HG02938 (cell line): ENCODE results near the gene ADAMTS14.

Source experiments
- ATAC-seq: cut with Tn5 transposase; IDR thresholded peaks from one replicate; pipeline ENCODE4 v1.9.1; 2021; ENCODE audit warnings: mild to moderate bottlenecking, moderate library complexity; ENCODE audit not compliant: unreplicated experiment

Gene ADAMTS14

GRCh38 chr10:70673043-70673928 lies 980 bp downstream of the ADAMTS14 start:
- ATAC-seq: no peak

DNA sequence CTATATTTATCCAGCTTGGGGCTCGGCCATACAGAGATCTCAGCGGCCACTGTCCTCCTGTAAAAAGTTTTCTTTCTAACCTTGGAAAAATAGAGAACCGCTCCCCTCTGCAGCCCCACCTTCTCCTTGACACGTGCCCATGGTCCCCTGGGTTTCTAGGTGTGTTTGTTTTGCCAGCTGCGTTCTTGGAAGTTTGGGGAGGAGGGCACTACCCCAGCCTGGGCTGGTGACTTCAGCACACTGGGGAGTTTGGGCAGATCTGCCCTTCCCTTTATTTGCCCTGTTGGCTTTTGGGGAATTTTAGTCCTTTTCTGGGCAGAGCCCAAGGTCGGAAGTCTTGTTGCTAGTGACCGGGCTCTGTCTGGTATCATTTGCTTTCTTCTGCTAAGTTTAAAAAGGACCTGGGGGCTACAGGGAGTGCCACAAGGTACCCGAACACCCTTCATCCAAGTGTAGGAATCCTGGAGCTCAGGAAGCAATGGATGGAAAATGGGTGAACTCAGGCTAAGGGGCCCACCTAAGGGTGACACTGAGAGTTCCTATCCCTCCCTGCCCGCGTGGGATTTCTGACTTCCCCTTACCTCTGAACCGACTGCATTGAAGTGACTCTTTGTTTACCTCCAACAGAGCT lies 1.7 kb downstream of the ADAMTS14 start:
- no peak for ATAC-seq

GRCh38 chr10:70674560-70675495 lies 2.5 kb downstream of the ADAMTS14 start:
- ATAC-seq: no peak

GRCh38 chr10:70675496-70676161 lies 3.3 kb downstream of the ADAMTS14 start:
- no peak for ATAC-seq

GRCh38 chr10:70676511-70676910 lies 4.2 kb downstream of the ADAMTS14 start:
- ATAC-seq: no peak

GRCh38 chr10:70677016-70677415 lies 4.7 kb downstream of the ADAMTS14 start:
- no peak for ATAC-seq

- ATAC-seq: no peak
Measured at GRCh38 chr10:70677620-70678249, 5.4 kb downstream of the ADAMTS14 start.

GRCh38 chr10:70678250-70678635 lies 5.9 kb downstream of the ADAMTS14 start:
- ATAC-seq: no peak

DNA sequence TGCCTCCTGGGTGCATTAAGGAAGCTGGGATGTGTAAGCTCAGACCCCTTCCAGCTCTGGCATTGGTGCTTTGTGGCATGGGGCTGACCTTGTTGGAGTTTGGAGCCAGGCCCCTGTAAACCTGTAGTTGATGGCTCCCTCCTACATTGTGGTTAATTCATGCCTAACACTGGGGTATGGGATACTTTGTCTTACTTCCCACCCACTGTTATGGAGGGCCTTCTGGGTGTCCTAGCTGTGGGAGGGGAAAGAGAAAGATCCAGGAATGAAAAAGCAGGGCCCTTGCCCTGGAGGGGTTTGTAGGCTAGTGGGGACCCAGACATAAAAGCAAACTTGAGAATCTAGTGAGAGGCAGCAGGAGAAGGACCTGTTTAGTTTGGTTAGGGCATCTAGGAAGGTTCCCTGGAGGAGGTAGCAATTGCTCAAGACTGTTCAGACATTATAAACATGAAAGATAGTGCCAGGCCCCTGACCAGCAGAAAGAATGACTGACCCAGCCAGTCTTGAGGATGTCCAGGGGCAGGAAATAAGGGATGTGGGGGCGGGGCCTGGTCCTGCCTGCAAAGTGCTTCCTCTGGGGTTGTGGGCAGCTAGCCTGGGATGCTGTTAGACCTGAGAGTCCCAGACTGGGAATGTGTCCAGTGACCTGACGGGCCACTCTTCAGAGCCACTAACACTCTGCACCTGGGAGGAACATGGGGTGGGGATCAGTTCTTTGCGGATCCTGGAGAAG lies 6.6 kb downstream of the ADAMTS14 start:
- no peak for ATAC-seq

- ATAC-seq: no peak
Measured at GRCh38 chr10:70679498-70679897, 7.2 kb downstream of the ADAMTS14 start.

GRCh38 chr10:70680899-70681730 lies 8.8 kb downstream of the ADAMTS14 start:
- ATAC-seq: no peak

- ATAC-seq: no peak
Measured at GRCh38 chr10:70681731-70682005, 9.4 kb downstream of the ADAMTS14 start.

GRCh38 chr10:70682920-70683600 lies 10.8 kb downstream of the ADAMTS14 start:
- no peak for ATAC-seq

DNA sequence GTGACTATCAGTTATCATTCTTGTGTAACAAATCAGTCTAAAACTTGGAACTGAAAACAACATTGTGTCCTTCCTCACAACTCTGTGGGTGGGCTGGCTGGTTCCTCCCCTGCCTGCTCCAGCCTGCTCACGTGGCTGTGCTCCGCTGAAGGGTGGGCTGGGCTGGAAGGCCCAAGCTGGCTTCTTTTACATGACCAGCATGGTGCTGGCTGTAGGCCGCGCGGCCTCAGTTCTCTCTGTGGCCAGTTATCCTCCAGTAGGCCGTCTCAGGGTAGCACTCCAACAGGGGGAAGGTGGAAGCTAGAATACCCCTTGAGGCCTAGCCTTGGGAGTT lies 11.3 kb downstream of the ADAMTS14 start:
- no peak for ATAC-seq

GRCh38 chr10:70683940-70684339 lies 11.6 kb downstream of the ADAMTS14 start:
- ATAC-seq: no peak

- ATAC-seq: no peak
Measured at GRCh38 chr10:70684374-70684773, 12.1 kb downstream of the ADAMTS14 start.

DNA sequence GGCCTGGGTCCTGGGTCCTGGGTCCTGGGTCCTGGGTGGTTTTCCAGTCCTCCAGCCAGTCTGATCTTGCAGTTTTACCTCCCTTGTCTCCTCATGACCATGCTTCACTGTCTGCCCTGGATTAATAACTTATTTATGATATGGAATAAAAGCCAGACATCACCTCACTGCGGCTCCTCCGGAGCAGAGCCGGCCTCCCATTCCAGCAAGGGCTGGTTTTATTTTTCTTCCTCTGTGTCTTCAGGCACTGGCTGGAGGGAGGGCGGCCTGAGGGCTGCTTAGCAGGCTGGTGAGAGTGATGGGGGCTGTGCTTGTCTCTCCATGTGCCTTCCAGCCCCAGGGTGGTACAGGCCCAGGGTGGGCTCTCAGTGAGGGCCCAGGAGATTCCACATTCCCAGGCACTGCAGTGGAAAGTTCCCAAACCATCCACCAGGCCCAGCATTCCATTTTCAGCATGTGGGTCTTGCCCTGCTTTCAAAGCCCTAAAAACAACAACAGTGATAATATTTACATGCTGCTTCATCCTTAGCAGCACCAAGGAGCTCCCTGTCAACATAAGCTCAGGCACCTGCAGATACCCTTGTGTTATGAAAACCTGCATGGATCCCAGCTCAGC lies 12.6 kb downstream of the ADAMTS14 start:
- ATAC-seq: no peak

GRCh38 chr10:70685455-70685911 lies 13.2 kb downstream of the ADAMTS14 start:
- ATAC-seq: no peak
